Small intestine (tissue), 4 donors: ENCODE measurements around the gene CRYGN. TPM values are rescaled to one million over a fixed set of nuclear protein-coding genes. Genes with fewer than 3 reads are reported as not detected.

Source experiments
- polyA plus RNA-seq, 4 donors: library from polyadenylated mRNA; stranded (reverse) in 3 of 4; unstranded in 1 of 4; fragments of 200-250 nt in 3 of 4; fragments of 120-200 nt in 1 of 4; gene quantifications; one replicate each; pipeline versions ENCODE4 v1.2.1 to v1.2.3, GENCODE V29; 2013
- donor health status: healthy with polysubstance abuse.
- donor health status: Bipolar disorder and iron deficiency.
- donor health status: healthy.

Gene CRYGN
- polyA plus RNA-seq, 4 donors: 0.06 to 0.07 TPM; not detected in 2

Other genes starting within 250 kb of the CRYGN start
- not detected for gene H2BK1, start 229.7 kb downstream of the CRYGN start, polyA plus RNA-seq
- 10 to 100 TPM; 11.0 to 23.7 (median 13.5) TPM for gene ABCF2, start 212.9 kb downstream of the CRYGN start, polyA plus RNA-seq
- 10 to 100 TPM; 11.6 to 27.2 (median 18.1) TPM for gene CHPF2, start 207.7 kb downstream of the CRYGN start, polyA plus RNA-seq
- 10 to 100 TPM in 2 of 4 donors, 1 to 10 TPM in 1, under 1 TPM in 1; 0.89 to 16.0 (median 10.3) TPM for gene SMARCD3, start 191.4 kb downstream of the CRYGN start, polyA plus RNA-seq
- gene NUB1, start 98.3 kb downstream of the CRYGN start, polyA plus RNA-seq: 10 to 100 TPM; 37.4 to 70.8 (median 56.7) TPM
- gene WDR86, start 30.1 kb downstream of the CRYGN start, polyA plus RNA-seq: 1 to 10 TPM in 3 of 4 donors, not detected in 1; 1.1 to 4.3 (median 1.8) TPM
- 10 to 100 TPM; 54.4 to 84.6 (median 64.4) TPM for gene RHEB, start 79.8 kb upstream of the CRYGN start, polyA plus RNA-seq